HUES6 (cell line): ENCODE data around the gene METTL4.

Source experiments
- H3K27ac ChIP-seq: 2 replicates; pipeline ENCODE4 v1.7.0; 2013; ENCODE audit warnings: low read depth, mild to moderate bottlenecking, low read length, inconsistent platforms
- H3K27me3 ChIP-seq: 2 replicates; pipeline ENCODE4 v1.6.1; 2013; ENCODE audit warnings: low read length; ENCODE audit not compliant: control insufficient read depth, insufficient read depth
- H3K36me3 ChIP-seq: 2 replicates; pipeline ENCODE4 v1.6.1; 2013; ENCODE audit warnings: low read length; ENCODE audit not compliant: control insufficient read depth, insufficient read depth
- H3K4me1 ChIP-seq: 2 replicates; pipeline ENCODE4 v1.6.1; 2013; ENCODE audit warnings: low read length; ENCODE audit not compliant: control insufficient read depth, insufficient read depth
- H3K4me3 ChIP-seq: 2 replicates; pipeline ENCODE4 v1.5.1; 2013; ENCODE audit warnings: low read depth, low read length
- H3K9ac ChIP-seq: one replicate; pipeline ENCODE4 v1.6.1; 2013; ENCODE audit warnings: mild to moderate bottlenecking, low read length
- H3K9me3 ChIP-seq: 2 replicates; pipeline ENCODE4 v1.6.1; 2013; ENCODE audit warnings: low read depth, low read length; ENCODE audit not compliant: control insufficient read depth, insufficient read depth

METTL4 gene

DNA sequence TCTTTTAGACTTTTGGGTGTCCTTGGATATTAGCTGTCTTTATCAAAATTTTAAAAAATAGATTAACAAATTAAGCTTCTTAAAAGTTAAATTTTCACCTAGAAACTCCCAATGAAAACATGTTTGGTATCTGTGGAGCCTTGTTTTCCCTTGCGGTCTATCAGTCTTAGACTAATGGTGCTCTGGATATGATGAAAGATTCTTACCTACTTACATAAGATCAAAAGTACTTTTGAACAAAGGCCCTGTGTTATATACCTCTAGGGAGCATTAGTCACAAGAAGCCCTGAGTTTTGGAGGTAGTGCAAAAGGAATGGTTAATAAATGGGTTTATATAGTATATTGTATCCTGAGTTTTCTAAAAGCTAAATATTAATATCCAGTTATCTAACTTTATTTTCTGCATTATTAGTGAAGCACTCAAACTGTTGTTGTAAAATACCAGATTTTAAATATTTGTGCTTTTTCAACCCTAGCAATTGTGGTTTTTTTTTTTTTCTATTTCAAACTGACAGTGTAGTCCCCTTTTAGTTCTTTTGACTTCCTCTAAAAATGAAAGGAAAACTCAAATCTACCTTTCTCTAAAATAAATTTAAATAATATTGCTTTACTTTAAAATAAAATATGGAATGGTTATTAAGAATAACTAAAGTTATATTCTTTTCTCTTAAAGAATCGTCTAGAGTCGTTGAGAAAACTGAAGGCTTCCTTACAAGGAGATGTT lies 18.2 kb upstream of the METTL4 start:
- Histone ChIP-seq H3K36me3 (peaks cover 92% of the 10 kb centered on the region), H3K9ac (no peak overlapping the region), H3K9me3 (no peaks in the 10 kb centered on the region), H3K27me3 (no peaks in the 10 kb centered on the region), H3K4me3 (no peak overlapping the region), H3K4me1 (no peaks in the 10 kb centered on the region), H3K27ac (no peak overlapping the region)

DNA sequence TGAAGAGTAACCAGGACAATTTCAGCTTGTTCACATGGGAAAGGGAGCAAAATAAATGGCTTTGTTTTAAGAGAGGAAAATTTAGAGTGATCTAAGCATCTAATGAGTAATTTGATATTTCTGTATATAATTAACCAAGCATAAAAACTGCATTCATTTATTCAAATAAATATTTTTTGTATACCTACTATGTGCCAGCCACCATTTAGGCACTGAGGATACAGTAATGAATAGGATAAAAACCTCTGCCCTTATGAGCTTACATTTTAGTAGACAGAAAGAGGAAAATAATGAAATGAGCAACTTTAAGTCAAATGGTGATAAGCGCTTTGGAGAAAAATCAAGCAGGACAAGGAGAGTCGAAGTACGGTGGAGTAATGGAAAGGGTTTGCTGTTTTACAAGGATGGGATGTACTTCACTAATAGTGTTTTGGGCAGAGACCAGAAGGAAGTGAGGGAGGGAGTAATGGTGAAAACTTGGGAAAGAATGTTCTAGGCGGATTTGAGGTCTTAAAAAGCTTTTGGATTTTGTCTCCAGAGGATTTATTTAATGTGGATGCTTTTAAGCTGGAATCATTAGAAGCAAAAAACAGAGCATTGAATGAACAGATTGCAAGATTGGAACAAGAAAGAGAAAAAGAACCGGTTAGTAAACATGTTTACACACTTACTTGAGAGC lies 17.5 kb upstream of the METTL4 start:
- no peak overlapping the region for H3K4me3 ChIP-seq
- H3K4me1 ChIP-seq: no peaks in the 10 kb centered on the region
- H3K36me3 ChIP-seq: peaks cover 87% of the 10 kb centered on the region
- H3K9ac ChIP-seq: no peak overlapping the region
- no peaks in the 10 kb centered on the region for H3K27me3 ChIP-seq
- H3K9me3 ChIP-seq: no peaks in the 10 kb centered on the region
- no peak overlapping the region for H3K27ac ChIP-seq

DNA sequence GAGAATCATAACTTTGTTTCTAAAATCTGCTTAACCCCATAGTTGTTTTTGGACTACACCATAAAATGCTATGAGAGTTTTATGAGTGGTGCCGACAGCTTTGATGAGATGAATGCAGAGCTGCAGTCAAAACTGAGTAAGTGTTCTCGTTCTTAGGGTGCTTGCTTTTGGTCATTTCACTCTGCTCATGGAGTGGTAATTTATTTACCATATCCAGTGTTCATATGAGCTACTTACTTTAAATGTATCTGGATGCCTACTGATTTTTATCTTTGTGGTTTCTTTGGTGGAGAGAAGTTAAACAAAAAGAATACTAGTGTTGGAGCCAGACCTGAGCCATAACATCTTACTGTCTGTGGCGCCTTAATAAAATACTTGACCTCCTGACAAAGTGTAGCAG lies 16.5 kb upstream of the METTL4 start:
- Histone ChIP-seq H3K36me3 (peaks cover 86% of the 10 kb centered on the region), H3K9ac (no peak overlapping the region), H3K4me3 (no peak overlapping the region), H3K4me1 (no peaks in the 10 kb centered on the region), H3K27ac (no peak overlapping the region), H3K27me3 (no peaks in the 10 kb centered on the region), H3K9me3 (no peaks in the 10 kb centered on the region)

DNA sequence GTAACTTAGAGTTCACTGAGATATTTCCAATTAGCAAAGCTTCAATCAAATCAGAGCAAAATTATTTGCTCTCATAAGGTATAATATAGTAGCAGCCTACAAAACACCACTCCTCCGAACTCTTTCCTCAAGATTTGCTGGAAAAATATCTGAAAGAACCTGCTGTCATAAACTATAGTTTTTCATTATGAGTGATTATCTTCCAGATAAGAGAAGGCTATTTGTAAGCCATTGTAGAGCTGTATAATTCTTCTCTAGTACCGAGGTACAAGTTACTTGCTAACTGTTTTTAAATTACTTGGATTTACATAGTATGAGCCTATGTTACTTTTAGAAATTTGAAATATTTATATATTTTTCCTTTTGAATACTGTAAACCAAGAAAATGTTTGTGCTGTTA lies 2.1 kb upstream of the METTL4 start:
- Histone ChIP-seq H3K27me3 (no peaks in the 10 kb centered on the region), H3K9me3 (no peaks in the 10 kb centered on the region), H3K4me3 (peak overlapping the region; percentile 94), H3K4me1 (peaks cover 16% of the 10 kb centered on the region), H3K27ac (no peak overlapping the region), H3K9ac (peak overlapping the region; percentile 99), H3K36me3 (peaks cover 39% of the 10 kb centered on the region)

DNA sequence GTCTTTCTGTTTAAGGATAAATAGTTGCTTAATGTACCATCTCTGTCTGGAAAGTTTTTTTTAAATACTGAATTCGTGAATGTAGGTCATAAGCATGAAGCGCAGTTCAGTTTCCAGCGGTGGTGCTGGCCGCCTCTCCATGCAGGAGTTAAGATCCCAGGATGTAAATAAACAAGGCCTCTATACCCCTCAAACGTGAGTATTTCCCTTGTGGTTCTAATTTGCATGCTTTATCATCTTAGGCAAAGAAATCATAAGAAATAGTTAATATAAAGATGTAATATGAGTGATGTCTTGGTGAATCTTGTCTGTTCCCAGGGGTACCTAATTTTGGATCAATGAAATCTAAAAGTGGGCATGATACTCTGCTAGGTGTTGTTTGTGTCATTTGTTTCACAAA lies 1.6 kb upstream of the METTL4 start:
- H3K4me3 ChIP-seq: peak overlapping the region; percentile 94
- H3K4me1 ChIP-seq: peaks cover 16% of the 10 kb centered on the region
- H3K27ac ChIP-seq: no peak overlapping the region

DNA sequence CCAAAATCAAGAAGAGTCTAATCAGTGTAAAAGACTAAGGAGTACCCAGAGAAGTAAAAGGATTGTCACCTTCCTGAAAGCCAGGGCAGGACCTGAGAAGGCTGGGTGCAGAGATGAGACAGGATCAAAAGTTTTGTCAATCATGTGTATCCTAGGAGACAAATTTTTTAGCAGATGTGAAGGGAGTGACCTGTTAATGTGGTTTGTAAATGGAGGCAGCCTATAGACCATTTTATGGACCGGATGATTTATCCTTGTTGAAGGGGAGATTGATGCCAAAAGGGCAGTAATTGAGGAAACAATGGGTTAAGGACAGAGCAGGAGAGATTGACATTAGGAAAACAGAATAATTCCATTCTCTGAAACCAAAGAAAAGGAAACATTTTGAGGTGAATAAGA lies 865 bp upstream of the METTL4 start:
- no peak overlapping the region for H3K27ac ChIP-seq
- H3K36me3 ChIP-seq: peaks cover 33% of the 10 kb centered on the region
- H3K4me1 ChIP-seq: peaks cover 16% of the 10 kb centered on the region

More for the DNA sequence above, 1.6 kb upstream of the METTL4 start:
- Histone ChIP-seq H3K9me3 (no peaks in the 10 kb centered on the region), H3K9ac (peak overlapping the region; percentile 99), H3K36me3 (peaks cover 37% of the 10 kb centered on the region), H3K27me3 (no peaks in the 10 kb centered on the region)

DNA sequence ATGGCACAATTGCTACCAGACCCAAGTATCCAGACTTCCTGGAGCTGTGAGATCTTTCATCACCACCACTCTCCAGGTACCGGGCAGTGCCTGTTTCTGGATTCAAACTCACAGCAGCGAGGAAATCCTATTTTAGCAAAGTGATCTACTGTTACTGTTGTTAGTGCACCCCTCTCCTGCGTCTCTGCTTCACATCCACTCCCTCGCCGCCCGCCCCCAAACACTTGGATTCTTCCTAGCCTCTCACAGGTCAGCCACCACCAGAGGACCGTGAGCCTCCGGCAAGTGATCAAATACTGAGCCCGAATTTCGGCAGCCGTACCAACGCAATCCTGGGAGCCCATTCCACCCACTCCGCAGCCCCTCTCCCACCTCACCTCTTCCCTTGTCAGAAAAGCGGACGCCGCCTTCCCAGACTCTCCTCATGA lies 519 bp downstream of the METTL4 start:
- Histone ChIP-seq H3K4me3 (peak overlapping the region; percentile 94), H3K9ac (peak overlapping the region; percentile 99), H3K4me1 (peaks cover 16% of the 10 kb centered on the region), H3K36me3 (peaks cover 24% of the 10 kb centered on the region), H3K27me3 (no peaks in the 10 kb centered on the region), H3K9me3 (no peaks in the 10 kb centered on the region), H3K27ac (peak overlapping the region; percentile 99)

More for the DNA sequence above, 865 bp upstream of the METTL4 start:
- H3K9ac ChIP-seq: peak overlapping the region; percentile 99
- H3K27me3 ChIP-seq: no peaks in the 10 kb centered on the region
- H3K9me3 ChIP-seq: no peaks in the 10 kb centered on the region
- peak overlapping the region; percentile 94 for H3K4me3 ChIP-seq

DNA sequence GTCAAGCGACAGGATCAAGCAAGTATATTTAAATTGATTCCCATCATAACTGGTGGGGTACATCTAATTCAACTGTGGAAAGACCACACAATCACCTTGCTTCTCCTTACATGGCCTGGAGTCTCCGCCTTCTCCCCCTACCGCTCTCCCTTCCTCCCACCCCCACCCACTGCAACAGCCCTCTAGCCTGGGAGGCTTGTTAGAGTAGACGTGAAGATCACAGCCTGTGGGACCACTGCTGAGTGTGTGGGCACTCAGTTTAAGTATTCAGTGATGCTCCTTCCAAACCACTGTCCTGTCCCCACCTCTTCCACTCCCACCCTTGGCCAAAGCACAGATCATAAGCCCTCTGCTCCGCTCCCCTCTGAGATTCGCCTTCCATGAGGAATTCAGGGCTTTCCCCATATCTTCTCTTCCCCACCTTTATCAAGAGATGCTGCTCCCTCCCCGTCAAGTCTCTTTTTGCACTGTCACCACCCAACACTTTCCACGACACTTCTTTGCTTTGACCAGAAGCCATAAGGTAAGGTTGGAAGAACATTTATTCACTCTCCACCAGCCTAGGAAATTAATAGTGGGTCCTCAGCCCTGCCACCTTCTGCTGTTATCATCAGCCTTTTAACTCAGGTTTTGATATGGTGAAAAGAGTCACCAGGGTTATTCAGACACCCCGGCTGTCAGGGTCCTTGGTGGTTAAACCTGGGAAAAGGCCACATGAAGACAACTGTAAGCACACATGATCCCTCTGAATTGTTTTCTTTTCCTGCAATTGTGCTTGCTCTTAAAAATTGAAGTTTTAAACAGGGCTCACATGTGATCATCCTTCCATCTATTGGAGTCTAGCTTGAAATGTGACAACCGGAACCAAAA lies 1.7 kb downstream of the METTL4 start:
- Histone ChIP-seq H3K4me3 (peak overlapping the region; percentile 94), H3K36me3 (peaks cover 12% of the 10 kb centered on the region; the same call in 1 of the 2 replicates), H3K9ac (peak overlapping the region; percentile 40), H3K27ac (no peak overlapping the region), H3K27me3 (no peaks in the 10 kb centered on the region), H3K4me1 (peaks cover 16% of the 10 kb centered on the region), H3K9me3 (no peaks in the 10 kb centered on the region)

DNA sequence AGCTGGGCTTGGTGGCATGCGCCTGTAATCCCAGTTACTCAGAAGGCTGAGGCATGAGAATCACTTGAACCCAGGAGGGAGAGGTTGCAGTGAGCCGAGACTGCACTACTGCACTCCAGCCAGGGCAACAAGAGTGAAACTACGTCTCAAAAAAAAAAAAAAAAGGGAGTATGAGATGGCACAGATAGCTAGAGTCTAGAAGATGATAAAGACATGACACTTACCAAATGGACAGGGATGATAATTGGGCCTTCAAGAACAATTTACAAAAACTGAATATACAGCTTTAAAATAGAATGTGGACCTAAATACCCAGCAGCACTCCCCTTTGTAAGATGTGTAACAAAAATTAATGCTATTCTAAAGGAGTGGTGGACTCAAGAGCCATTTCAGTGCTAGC lies 2.7 kb downstream of the METTL4 start:
- Histone ChIP-seq H3K36me3 (peaks cover 11% of the 10 kb centered on the region; the same call in 1 of the 2 replicates), H3K4me3 (no peak overlapping the region), H3K27me3 (no peaks in the 10 kb centered on the region), H3K27ac (no peak overlapping the region), H3K9me3 (no peaks in the 10 kb centered on the region), H3K4me1 (peaks cover 16% of the 10 kb centered on the region), H3K9ac (no peak overlapping the region)

DNA sequence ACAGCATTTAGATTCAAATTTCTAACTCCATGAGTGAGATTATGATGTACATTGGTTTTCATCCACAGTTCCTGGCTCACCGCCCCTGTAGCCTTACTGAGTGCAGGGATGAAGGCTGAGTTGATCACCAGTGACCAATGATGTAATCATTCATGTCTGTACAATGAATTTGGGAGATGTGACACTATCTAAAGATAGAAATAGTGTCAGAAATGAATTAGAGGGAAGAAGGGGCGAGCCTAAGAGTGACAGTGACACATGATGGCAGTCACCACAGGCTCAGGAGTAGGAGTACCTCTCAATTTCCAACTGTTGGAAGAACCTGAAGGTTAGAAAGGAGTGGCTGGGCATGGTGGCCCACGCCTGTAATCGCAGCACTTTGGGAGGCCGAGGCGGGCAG lies 3.2 kb downstream of the METTL4 start:
- Histone ChIP-seq H3K36me3 (peaks cover 11% of the 10 kb centered on the region; the same call in 1 of the 2 replicates), H3K9ac (no peak overlapping the region), H3K9me3 (no peaks in the 10 kb centered on the region), H3K4me1 (peaks cover 13% of the 10 kb centered on the region), H3K4me3 (no peak overlapping the region), H3K27me3 (no peaks in the 10 kb centered on the region), H3K27ac (no peak overlapping the region)
